ENCODE data around the gene CLEC19A. TPM values are rescaled to one million over a fixed set of nuclear protein-coding genes. Genes with fewer than 3 reads are reported as not detected.

The CLEC19A gene
- total RNA-seq, 2 experiments from 2014 or later, result not detected

- Mint-ChIP-seq H3K27ac (no peak overlapping the region), H3K4me1 (ENCODE audit: low read depth) (no peaks in the 10 kb centered on the region), H3K27me3 (ENCODE audit: low read depth) (peaks cover 4% of the 10 kb centered on the region), H3K9me3 (ENCODE audit: insufficient read depth) (peaks cover 14% of the 10 kb centered on the region), H3K4me3 (no peak overlapping the region), H3K36me3 (ENCODE audit: low read depth) (no peaks in the 10 kb centered on the region)
- DNase-seq (no peak), ATAC-seq (no peak)
- ChIA-PET CTCF (no interaction called here), POLR2A (no interaction called here)
These were observed 21.3 kb upstream of the CLEC19A start for GRCh38 chr16:19264123-19264673.

- Mint-ChIP-seq H3K9me3 (ENCODE audit: insufficient read depth) (peaks cover 15% of the 10 kb centered on the region), H3K27me3 (ENCODE audit: low read depth) (no peaks in the 10 kb centered on the region), H3K4me1 (ENCODE audit: low read depth) (no peaks in the 10 kb centered on the region), H3K4me3 (no peak overlapping the region), H3K36me3 (ENCODE audit: low read depth) (no peaks in the 10 kb centered on the region), H3K27ac (no peak overlapping the region)
- ChIA-PET POLR2A (no interaction called here), CTCF (no interaction called here)
- no peak for DNase-seq
- ATAC-seq, result no peak
These were observed 20.1 kb upstream of the CLEC19A start for GRCh38 chr16:19265380-19265930.

- CTCF ChIA-PET, result no interaction called here
- ATAC-seq, result no peak
These were observed 18.8 kb upstream of the CLEC19A start for GRCh38 chr16:19266774-19267173.

GRCh38 chr16:19269098-19269497, 16.4 kb upstream of the CLEC19A start:
- CTCF ChIA-PET, result no interaction called here
- Mint-ChIP-seq H3K4me3 (no peak overlapping the region), H3K27ac (no peak overlapping the region)

More at GRCh38 chr16:19266774-19267173, 18.8 kb upstream of the CLEC19A start:
- H3K36me3 Mint-ChIP-seq (ENCODE audit: low read depth), result no peaks in the 10 kb centered on the region
- no peak overlapping the region for H3K4me3 Mint-ChIP-seq
- no peak overlapping the region for H3K27ac Mint-ChIP-seq
- DNase-seq, result no peak
- peaks cover 15% of the 10 kb centered on the region for H3K9me3 Mint-ChIP-seq (ENCODE audit: insufficient read depth)
- no peaks in the 10 kb centered on the region for H3K27me3 Mint-ChIP-seq (ENCODE audit: low read depth)
- H3K4me1 Mint-ChIP-seq (ENCODE audit: low read depth), result no peaks in the 10 kb centered on the region
- POLR2A ChIA-PET, result no interaction called here

GRCh38 chr16:19274165-19274797, 11.2 kb upstream of the CLEC19A start:
- peaks cover under 1% of the 10 kb centered on the region for H3K9me3 Mint-ChIP-seq (ENCODE audit: insufficient read depth)
- no peaks in the 10 kb centered on the region for H3K4me1 Mint-ChIP-seq (ENCODE audit: low read depth)
- ATAC-seq, result no peak
- ChIA-PET POLR2A (no interaction called here), CTCF (no interaction called here)
- no peaks in the 10 kb centered on the region for H3K27me3 Mint-ChIP-seq (ENCODE audit: low read depth)
- no peaks in the 10 kb centered on the region for H3K36me3 Mint-ChIP-seq (ENCODE audit: low read depth)
- no peak overlapping the region for H3K4me3 Mint-ChIP-seq
- H3K27ac Mint-ChIP-seq, result no peak overlapping the region
- no peak for DNase-seq

More at GRCh38 chr16:19269098-19269497, 16.4 kb upstream of the CLEC19A start:
- Mint-ChIP-seq H3K4me1 (ENCODE audit: low read depth) (no peaks in the 10 kb centered on the region), H3K27me3 (ENCODE audit: low read depth) (no peaks in the 10 kb centered on the region), H3K9me3 (ENCODE audit: insufficient read depth) (peaks cover 15% of the 10 kb centered on the region), H3K36me3 (ENCODE audit: low read depth) (no peaks in the 10 kb centered on the region)
- DNase-seq (no peak), ATAC-seq (no peak)
- POLR2A ChIA-PET, result no interaction called here

- DNase-seq (no peak), ATAC-seq (no peak)
- CTCF ChIA-PET, result no interaction called here
- Mint-ChIP-seq H3K9me3 (ENCODE audit: insufficient read depth) (no peaks in the 10 kb centered on the region), H3K27me3 (ENCODE audit: low read depth) (no peaks in the 10 kb centered on the region), H3K27ac (no peak overlapping the region), H3K4me3 (no peak overlapping the region), H3K36me3 (ENCODE audit: low read depth) (no peaks in the 10 kb centered on the region), H3K4me1 (ENCODE audit: low read depth) (no peaks in the 10 kb centered on the region)
- POLR2A ChIA-PET, result no interaction called here
These were observed 7.1 kb upstream of the CLEC19A start for GRCh38 chr16:19278403-19278802.

GRCh38 chr16:19281246-19281645, 4.3 kb upstream of the CLEC19A start:
- ChIA-PET CTCF (no interaction called here), POLR2A (no interaction called here)
- Mint-ChIP-seq H3K4me1 (ENCODE audit: low read depth) (no peaks in the 10 kb centered on the region), H3K9me3 (ENCODE audit: insufficient read depth) (no peaks in the 10 kb centered on the region), H3K27me3 (ENCODE audit: low read depth) (no peaks in the 10 kb centered on the region), H3K27ac (no peak overlapping the region), H3K4me3 (no peak overlapping the region), H3K36me3 (ENCODE audit: low read depth) (no peaks in the 10 kb centered on the region)
- no peak for DNase-seq
- ATAC-seq, result no peak

GRCh38 chr16:19282101-19282500, 3.4 kb upstream of the CLEC19A start:
- ATAC-seq (no peak), DNase-seq (no peak)
- Mint-ChIP-seq H3K9me3 (ENCODE audit: insufficient read depth) (no peaks in the 10 kb centered on the region), H3K27me3 (ENCODE audit: low read depth) (no peaks in the 10 kb centered on the region), H3K27ac (no peak overlapping the region), H3K4me1 (ENCODE audit: low read depth) (no peaks in the 10 kb centered on the region), H3K4me3 (no peak overlapping the region), H3K36me3 (ENCODE audit: low read depth) (no peaks in the 10 kb centered on the region)
- CTCF ChIA-PET, result no interaction called here
- POLR2A ChIA-PET, result no interaction called here

- ChIA-PET CTCF (no interaction called here), POLR2A (no interaction called here)
- Mint-ChIP-seq H3K27me3 (ENCODE audit: low read depth) (no peaks in the 10 kb centered on the region), H3K27ac (no peak overlapping the region), H3K36me3 (ENCODE audit: low read depth) (no peaks in the 10 kb centered on the region), H3K9me3 (ENCODE audit: insufficient read depth) (no peaks in the 10 kb centered on the region), H3K4me1 (ENCODE audit: low read depth) (no peaks in the 10 kb centered on the region), H3K4me3 (no peak overlapping the region)
- DNase-seq (no peak), ATAC-seq (no peak)
These were observed 1.9 kb upstream of the CLEC19A start for GRCh38 chr16:19283637-19284036.

- Mint-ChIP-seq H3K4me3 (no peak overlapping the region), H3K27me3 (ENCODE audit: low read depth) (no peaks in the 10 kb centered on the region), H3K27ac (no peak overlapping the region), H3K4me1 (ENCODE audit: low read depth) (no peaks in the 10 kb centered on the region), H3K36me3 (ENCODE audit: low read depth) (no peaks in the 10 kb centered on the region), H3K9me3 (ENCODE audit: insufficient read depth) (no peaks in the 10 kb centered on the region)
- ATAC-seq (no peak), DNase-seq (no peak)
- ChIA-PET POLR2A (no interaction called here), CTCF (no interaction called here)
These were observed 1.3 kb upstream of the CLEC19A start for GRCh38 chr16:19284207-19284606.

- Mint-ChIP-seq H3K27ac (no peak overlapping the region), H3K27me3 (ENCODE audit: low read depth) (no peaks in the 10 kb centered on the region), H3K4me3 (no peak overlapping the region), H3K36me3 (ENCODE audit: low read depth) (no peaks in the 10 kb centered on the region), H3K4me1 (ENCODE audit: low read depth) (no peaks in the 10 kb centered on the region), H3K9me3 (ENCODE audit: insufficient read depth) (no peaks in the 10 kb centered on the region)
- ATAC-seq, result no peak
- ChIA-PET POLR2A (no interaction called here), CTCF (no interaction called here)
- no peak for DNase-seq
These were observed 1.3 kb downstream of the CLEC19A start for GRCh38 chr16:19286827-19287226.

- ATAC-seq (no peak), DNase-seq (no peak)
- Mint-ChIP-seq H3K4me1 (ENCODE audit: low read depth) (no peaks in the 10 kb centered on the region), H3K9me3 (ENCODE audit: insufficient read depth) (no peaks in the 10 kb centered on the region), H3K27ac (no peak overlapping the region), H3K36me3 (ENCODE audit: low read depth) (no peaks in the 10 kb centered on the region), H3K27me3 (ENCODE audit: low read depth) (no peaks in the 10 kb centered on the region), H3K4me3 (no peak overlapping the region)
- POLR2A ChIA-PET, result no interaction called here
- CTCF ChIA-PET, result no interaction called here
These were observed 1.7 kb downstream of the CLEC19A start for GRCh38 chr16:19287241-19287640.
